ENCODE data around the gene ZFP37. TPM values are rescaled to one million over a fixed set of nuclear protein-coding genes. Genes with fewer than 3 reads are reported as not detected.
"Not testable (repeated sequence)": the region's sequence is repeated elsewhere in the genome, so short reads cannot be mapped to it uniquely, and the experiment has no call there.

ZFP37 gene
- total RNA-seq (2.5 TPM), polyA plus RNA-seq (2.4 TPM)
- long read RNA-seq, donor 1: 0 reads
- long read RNA-seq, donor 2: 0 reads
- long read RNA-seq, donor 3: 0 reads
- long read RNA-seq, donor 4, partial matches to known transcripts: 0 of 1 reads
- long read RNA-seq, donor 4, other reads (novel, unspliced or antisense): 0 of 1 reads
- long read RNA-seq, donor 5, partial matches to known transcripts: 0 of 2 reads
- long read RNA-seq, donor 5, other reads (novel, unspliced or antisense): 0 of 2 reads
- long read RNA-seq, donor 6: 0 reads
- long read RNA-seq, donor 7: 0 reads
- long read RNA-seq, donor 8, partial matches to known transcripts: 0 of 1 reads
- long read RNA-seq, donor 8, other reads (novel, unspliced or antisense): 0 of 1 reads
- long read RNA-seq, donor 9: 0 reads
- long read RNA-seq, donor 10, full-length matches to known transcripts: 1 of 1 reads
- long read RNA-seq, donor 10, partial matches to known transcripts: 0 of 1 reads
- long read RNA-seq, donor 10, other reads (novel, unspliced or antisense): 0 of 1 reads

GRCh38 chr9:113056191-113057106 lies at the start of gene ZFP37:
ZFP37 (minus strand) TSS chr9:113056724; CDS start chr9:113056688, 36 bp downstream.
- peak; percentile 24 to 77 (median 52) for DNase-seq (ENCODE audit: low read depth in 6 of 9, low spot score in 9 of 9)
- Histone ChIP-seq H3K36me3 (ENCODE audit: control insufficient read depth in 2 of 2, insufficient read depth in 2 of 2, low read length in 1 of 2) (no peaks in the 10 kb centered on the region), H3K9me3 (ENCODE audit: control insufficient read depth in 2 of 2, insufficient read depth in 1 of 2, low read length in 1 of 2) (peaks cover 13 to 27% of the 10 kb centered on the region in 2 donors), H3K4me3 (ENCODE audit: low read length in 2 of 2) (peak within 1 kb of the TSS; percentile 49 to 67), H3K4me1 (ENCODE audit: control insufficient read depth in 2 of 2, insufficient read depth in 2 of 2, low read length in 2 of 2) (peaks cover 2 to 4% of the 10 kb centered on the region in 2 donors), H3K27ac (ENCODE audit: low read depth in 1 of 2, low read length in 1 of 2) (peak within 1 kb of the TSS in 1 of 2 donors; percentile 47), H3K27me3 (ENCODE audit: control insufficient read depth in 2 of 2, insufficient read depth in 1 of 2, low read length in 1 of 2) (peaks cover 5 to 9% of the 10 kb centered on the region in 2 donors)
- 7% methylated on average over 62 of the region's 62 CpGs for WGBS

GRCh38 chr9:113105345-113105744 lies 48.8 kb upstream of the ZFP37 start:
- not testable (repeated sequence) for DNase-seq (ENCODE audit: low read depth in 6 of 9, low spot score in 9 of 9); H3K27me3 ChIP-seq (ENCODE audit: control insufficient read depth in 2 of 2, insufficient read depth in 1 of 2, low read length in 1 of 2); H3K4me3 ChIP-seq (ENCODE audit: low read length in 2 of 2); H3K9me3 ChIP-seq (ENCODE audit: control insufficient read depth in 2 of 2, insufficient read depth in 1 of 2, low read length in 1 of 2); H3K4me1 ChIP-seq (ENCODE audit: control insufficient read depth in 2 of 2, insufficient read depth in 2 of 2, low read length in 2 of 2); H3K27ac ChIP-seq (ENCODE audit: low read depth in 1 of 2, low read length in 1 of 2); H3K36me3 ChIP-seq (ENCODE audit: control insufficient read depth in 2 of 2, insufficient read depth in 2 of 2, low read length in 1 of 2)
- no CpG with 5 or more reads among the region's 6 CpGs for WGBS

- Histone ChIP-seq H3K36me3 (ENCODE audit: control insufficient read depth in 2 of 2, insufficient read depth in 2 of 2, low read length in 1 of 2) (no peaks in the 10 kb centered on the region), H3K27me3 (ENCODE audit: control insufficient read depth in 2 of 2, insufficient read depth in 1 of 2, low read length in 1 of 2) (peaks cover 0 to 7% of the 10 kb centered on the region in 2 donors), H3K27ac (ENCODE audit: low read depth in 1 of 2, low read length in 1 of 2) (no peak overlapping the region), H3K4me1 (ENCODE audit: control insufficient read depth in 2 of 2, insufficient read depth in 2 of 2, low read length in 2 of 2) (no peaks in the 10 kb centered on the region), H3K4me3 (ENCODE audit: low read length in 2 of 2) (no peak overlapping the region), H3K9me3 (ENCODE audit: control insufficient read depth in 2 of 2, insufficient read depth in 1 of 2, low read length in 1 of 2) (no peaks in the 10 kb centered on the region)
- WGBS: 80% methylated on average over 2 of the region's 2 CpGs
- no peak for DNase-seq (ENCODE audit: low read depth in 6 of 9, low spot score in 9 of 9)
Measured at GRCh38 chr9:113095561-113095960, 39.0 kb upstream of the ZFP37 start.

DNA sequence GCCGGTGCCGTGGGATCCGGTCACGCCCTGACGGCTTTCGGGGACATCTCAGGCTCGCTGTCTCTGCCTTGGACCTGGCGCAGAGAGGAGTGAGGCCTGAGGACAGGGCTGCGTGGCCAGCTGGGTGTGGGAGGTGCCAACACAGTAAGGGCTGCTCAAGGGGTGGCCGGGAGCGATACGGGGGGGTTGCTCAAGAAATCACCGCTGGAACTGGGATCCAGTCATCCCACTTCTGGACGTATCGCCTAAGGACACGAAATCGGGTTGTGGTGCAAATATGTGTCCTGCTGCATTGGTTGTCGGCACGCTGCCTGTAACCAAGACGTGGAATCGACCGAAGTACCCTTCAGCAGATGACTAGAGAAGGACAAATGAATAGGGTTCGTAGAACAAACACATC lies 33.4 kb upstream of the ZFP37 start:
- not testable (repeated sequence) for H3K9me3 ChIP-seq (ENCODE audit: control insufficient read depth in 2 of 2, insufficient read depth in 1 of 2, low read length in 1 of 2); H3K4me3 ChIP-seq (ENCODE audit: low read length in 2 of 2); H3K27ac ChIP-seq (ENCODE audit: low read depth in 1 of 2, low read length in 1 of 2); DNase-seq (ENCODE audit: low read depth in 6 of 9, low spot score in 9 of 9); H3K36me3 ChIP-seq (ENCODE audit: control insufficient read depth in 2 of 2, insufficient read depth in 2 of 2, low read length in 1 of 2); H3K4me1 ChIP-seq (ENCODE audit: control insufficient read depth in 2 of 2, insufficient read depth in 2 of 2, low read length in 2 of 2)
- 60% methylated on average over 16 of the region's 23 CpGs for WGBS
- H3K27me3 ChIP-seq (ENCODE audit: control insufficient read depth in 2 of 2, insufficient read depth in 1 of 2, low read length in 1 of 2): peaks cover 0 to 11% of the 10 kb centered on the region in 2 donors

DNA sequence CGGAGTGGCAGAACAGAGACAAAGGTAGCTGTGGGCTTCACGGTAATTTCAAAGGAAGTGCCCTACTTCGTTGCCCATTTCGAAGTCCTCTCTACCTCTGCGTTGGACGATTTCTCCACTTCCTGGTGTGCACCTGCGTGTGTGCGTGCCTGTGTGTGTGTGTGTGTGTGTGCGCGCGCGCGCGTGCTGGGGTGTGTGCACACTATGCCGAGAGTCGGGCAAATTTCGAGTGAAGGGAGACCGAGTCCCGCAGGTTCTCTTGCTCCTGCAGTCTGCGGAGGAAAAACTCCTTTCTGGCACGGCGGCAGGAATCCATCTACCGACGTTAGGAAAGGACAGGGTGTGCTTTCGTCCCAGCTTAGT lies 32.6 kb upstream of the ZFP37 start:
- not testable (repeated sequence) for H3K27ac ChIP-seq (ENCODE audit: low read depth in 1 of 2, low read length in 1 of 2); DNase-seq (ENCODE audit: low read depth in 6 of 9, low spot score in 9 of 9); H3K4me3 ChIP-seq (ENCODE audit: low read length in 2 of 2); H3K9me3 ChIP-seq (ENCODE audit: control insufficient read depth in 2 of 2, insufficient read depth in 1 of 2, low read length in 1 of 2); H3K4me1 ChIP-seq (ENCODE audit: control insufficient read depth in 2 of 2, insufficient read depth in 2 of 2, low read length in 2 of 2); H3K36me3 ChIP-seq (ENCODE audit: control insufficient read depth in 2 of 2, insufficient read depth in 2 of 2, low read length in 1 of 2)
- peaks cover 0 to 11% of the 10 kb centered on the region in 2 donors for H3K27me3 ChIP-seq (ENCODE audit: control insufficient read depth in 2 of 2, insufficient read depth in 1 of 2, low read length in 1 of 2)
- 30% methylated on average over 12 of the region's 25 CpGs for WGBS

DNA sequence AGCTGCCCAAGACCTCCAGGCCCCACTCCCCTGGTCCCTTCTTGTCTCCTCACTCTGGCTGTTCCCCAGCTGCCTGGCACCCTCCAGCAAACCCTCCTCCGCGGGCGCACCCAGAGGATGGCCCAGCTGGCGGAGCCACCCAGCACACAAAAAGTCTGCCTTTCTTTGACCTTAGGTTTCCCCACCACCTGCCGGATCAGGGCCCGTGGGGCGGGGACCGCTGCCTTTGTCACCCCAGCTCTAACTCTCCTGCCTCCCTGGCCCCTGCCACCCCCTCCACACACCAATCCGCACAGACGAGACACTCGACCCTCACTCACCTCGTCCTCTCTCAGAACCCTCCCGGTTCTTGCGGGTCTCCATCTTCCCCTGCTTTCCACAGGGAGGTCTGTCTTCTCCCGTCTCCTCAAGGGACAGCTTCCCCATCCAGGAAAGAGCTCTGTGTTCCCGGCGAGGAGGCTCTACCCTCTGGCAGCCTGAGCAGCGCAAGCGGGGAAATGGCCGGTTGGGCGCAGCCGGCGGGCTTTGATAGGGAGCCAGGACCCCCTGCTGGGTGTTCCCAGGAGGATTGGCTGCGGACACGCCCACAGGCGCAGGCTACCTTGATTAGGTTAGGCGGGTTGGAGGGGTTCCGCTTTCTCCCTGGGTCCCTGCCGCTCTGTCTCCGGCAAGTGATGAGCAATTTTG lies 32.1 kb upstream of the ZFP37 start:
- peaks cover 0 to 11% of the 10 kb centered on the region in 2 donors for H3K27me3 ChIP-seq (ENCODE audit: control insufficient read depth in 2 of 2, insufficient read depth in 1 of 2, low read length in 1 of 2)
- DNase-seq (ENCODE audit: low read depth in 6 of 9, low spot score in 9 of 9): not testable (repeated sequence)

GRCh38 chr9:113062932-113063310 lies 6.4 kb upstream of the ZFP37 start:
- not testable (repeated sequence) for H3K36me3 ChIP-seq (ENCODE audit: control insufficient read depth in 2 of 2, insufficient read depth in 2 of 2, low read length in 1 of 2); H3K27ac ChIP-seq (ENCODE audit: low read depth in 1 of 2, low read length in 1 of 2); H3K4me1 ChIP-seq (ENCODE audit: control insufficient read depth in 2 of 2, insufficient read depth in 2 of 2, low read length in 2 of 2); DNase-seq (ENCODE audit: low read depth in 6 of 9, low spot score in 9 of 9); H3K4me3 ChIP-seq (ENCODE audit: low read length in 2 of 2)
- peaks cover 5 to 12% of the 10 kb centered on the region in 2 donors for H3K27me3 ChIP-seq (ENCODE audit: control insufficient read depth in 2 of 2, insufficient read depth in 1 of 2, low read length in 1 of 2)
- peaks cover 13 to 31% of the 10 kb centered on the region in 2 donors for H3K9me3 ChIP-seq (ENCODE audit: control insufficient read depth in 2 of 2, insufficient read depth in 1 of 2, low read length in 1 of 2)
- WGBS: 49% methylated on average over 17 of the region's 20 CpGs

More for the DNA sequence above, 32.1 kb upstream of the ZFP37 start:
- not testable (repeated sequence) for H3K36me3 ChIP-seq (ENCODE audit: control insufficient read depth in 2 of 2, insufficient read depth in 2 of 2, low read length in 1 of 2); H3K9me3 ChIP-seq (ENCODE audit: control insufficient read depth in 2 of 2, insufficient read depth in 1 of 2, low read length in 1 of 2); H3K4me1 ChIP-seq (ENCODE audit: control insufficient read depth in 2 of 2, insufficient read depth in 2 of 2, low read length in 2 of 2); H3K4me3 ChIP-seq (ENCODE audit: low read length in 2 of 2); H3K27ac ChIP-seq (ENCODE audit: low read depth in 1 of 2, low read length in 1 of 2)
- 9% methylated on average over 24 of the region's 30 CpGs for WGBS

- Histone ChIP-seq H3K27me3 (ENCODE audit: control insufficient read depth in 2 of 2, insufficient read depth in 1 of 2, low read length in 1 of 2) (peaks cover 5 to 12% of the 10 kb centered on the region in 2 donors), H3K9me3 (ENCODE audit: control insufficient read depth in 2 of 2, insufficient read depth in 1 of 2, low read length in 1 of 2) (peaks cover 13 to 31% of the 10 kb centered on the region in 2 donors)
- H3K36me3 ChIP-seq (ENCODE audit: control insufficient read depth in 2 of 2, insufficient read depth in 2 of 2, low read length in 1 of 2); H3K4me1 ChIP-seq (ENCODE audit: control insufficient read depth in 2 of 2, insufficient read depth in 2 of 2, low read length in 2 of 2); H3K4me3 ChIP-seq (ENCODE audit: low read length in 2 of 2); H3K27ac ChIP-seq (ENCODE audit: low read depth in 1 of 2, low read length in 1 of 2); DNase-seq (ENCODE audit: low read depth in 6 of 9, low spot score in 9 of 9): not testable (repeated sequence)
- 31% methylated on average over 43 of the region's 44 CpGs for WGBS
Measured at GRCh38 chr9:113062256-113062931, 5.9 kb upstream of the ZFP37 start.
